UCSD-AML1 (cell line): ENCODE results near the gene USP11.
A peak's percentile ranks its signal among the peaks of the same experiment; 100 is the strongest.

Experiments
- DNase-seq: peaks from one replicate; lab custom pipeline; 2025; ENCODE audit not compliant: unreplicated experiment; lab: John Stamatoyannopoulos, UW

The USP11 gene

DNA sequence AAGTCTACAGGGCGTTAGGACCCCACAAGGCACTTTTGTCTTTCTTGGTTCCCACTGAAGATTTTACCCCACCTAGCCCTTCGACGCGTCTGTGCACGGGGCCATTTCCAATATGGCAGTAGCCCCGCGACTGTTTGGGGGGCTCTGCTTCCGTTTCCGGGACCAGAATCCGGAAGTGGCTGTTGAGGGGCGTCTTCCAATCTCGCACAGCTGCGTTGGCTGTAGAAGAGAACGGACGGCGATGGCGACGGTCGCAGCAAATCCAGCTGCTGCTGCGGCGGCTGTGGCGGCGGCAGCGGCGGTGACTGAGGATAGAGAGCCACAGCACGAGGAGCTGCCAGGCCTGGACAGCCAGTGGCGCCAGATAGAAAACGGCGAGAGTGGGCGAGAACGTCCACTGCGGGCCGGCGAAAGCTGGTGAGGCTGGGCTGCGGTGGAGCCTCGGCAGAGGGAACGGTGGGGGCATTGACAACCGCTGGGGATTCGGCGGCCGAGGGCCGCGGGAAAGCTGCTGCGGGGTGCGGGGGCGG, at the start of gene USP11:
USP11 (plus strand) TSS at position 207 of the 530 bp plus-strand sequence; CDS start at position 242, 35 bp downstream.
- peak; percentile 51 for DNase-seq

GRCh38 chrX:47184486-47184885, 48.3 kb upstream of the USP11 start:
- DNase-seq: no peak

- no peak for DNase-seq
Measured at GRCh38 chrX:47185241-47185640, 47.6 kb upstream of the USP11 start.

DNA sequence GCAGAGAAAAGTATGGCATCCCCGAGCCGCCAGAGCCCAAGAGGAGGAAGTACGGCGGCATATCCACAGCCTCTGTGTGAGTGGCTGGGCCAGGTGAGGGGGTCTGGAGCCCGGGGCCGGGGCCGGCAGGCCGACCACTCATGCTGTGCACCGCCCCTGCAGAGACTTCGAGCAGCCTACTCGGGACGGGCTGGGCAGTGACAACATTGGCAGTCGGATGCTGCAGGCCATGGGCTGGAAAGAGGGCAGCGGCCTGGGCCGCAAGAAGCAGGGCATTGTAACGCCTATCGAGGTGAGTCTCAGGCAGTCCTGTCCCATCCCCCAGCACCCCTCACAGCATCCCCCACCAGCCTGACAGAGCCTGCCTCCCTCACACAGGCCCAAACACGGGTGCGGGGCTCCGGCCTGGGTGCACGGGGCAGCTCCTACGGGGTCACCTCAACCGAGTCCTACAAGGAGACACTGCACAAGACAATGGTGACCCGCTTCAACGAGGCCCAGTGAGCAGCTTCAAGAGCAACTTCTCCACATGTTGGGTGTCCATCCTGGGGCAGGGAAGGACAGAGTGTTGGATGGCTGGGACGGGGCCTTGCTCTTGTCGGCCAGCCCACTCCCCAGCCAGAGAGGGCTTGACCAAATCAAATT, 46.6 kb upstream of the USP11 start:
- no peak for DNase-seq

DNA sequence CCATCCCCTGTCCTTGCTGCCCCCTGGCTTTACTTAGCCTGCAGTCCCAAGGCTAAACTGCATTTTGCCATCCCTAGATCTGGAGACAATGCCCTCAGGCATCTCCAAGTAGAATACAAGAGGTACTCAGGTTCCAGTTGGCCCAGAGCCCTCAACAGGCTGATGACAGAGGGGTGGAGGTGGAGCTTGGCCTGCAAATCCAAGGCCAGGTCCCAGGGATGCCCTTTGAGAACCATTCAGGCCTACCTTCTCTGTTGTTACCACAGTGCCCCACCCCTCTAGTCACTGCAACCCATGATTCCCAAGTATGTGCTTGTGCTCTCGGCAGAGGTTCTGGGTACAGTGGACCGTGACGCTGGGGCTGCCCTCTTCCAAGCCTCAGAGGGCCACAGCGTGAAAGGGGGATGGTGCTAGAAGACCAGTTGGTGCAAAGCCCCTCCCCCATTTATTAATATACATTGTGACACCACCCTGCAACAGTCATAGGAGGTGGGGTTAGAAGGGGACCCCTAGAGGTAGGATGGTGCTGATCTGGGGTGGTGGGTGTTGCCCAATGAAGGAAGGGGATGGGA, 45.6 kb upstream of the USP11 start:
- DNase-seq: no peak

- no peak for DNase-seq
Measured at GRCh38 chrX:47189906-47190305, 42.9 kb upstream of the USP11 start.

DNA sequence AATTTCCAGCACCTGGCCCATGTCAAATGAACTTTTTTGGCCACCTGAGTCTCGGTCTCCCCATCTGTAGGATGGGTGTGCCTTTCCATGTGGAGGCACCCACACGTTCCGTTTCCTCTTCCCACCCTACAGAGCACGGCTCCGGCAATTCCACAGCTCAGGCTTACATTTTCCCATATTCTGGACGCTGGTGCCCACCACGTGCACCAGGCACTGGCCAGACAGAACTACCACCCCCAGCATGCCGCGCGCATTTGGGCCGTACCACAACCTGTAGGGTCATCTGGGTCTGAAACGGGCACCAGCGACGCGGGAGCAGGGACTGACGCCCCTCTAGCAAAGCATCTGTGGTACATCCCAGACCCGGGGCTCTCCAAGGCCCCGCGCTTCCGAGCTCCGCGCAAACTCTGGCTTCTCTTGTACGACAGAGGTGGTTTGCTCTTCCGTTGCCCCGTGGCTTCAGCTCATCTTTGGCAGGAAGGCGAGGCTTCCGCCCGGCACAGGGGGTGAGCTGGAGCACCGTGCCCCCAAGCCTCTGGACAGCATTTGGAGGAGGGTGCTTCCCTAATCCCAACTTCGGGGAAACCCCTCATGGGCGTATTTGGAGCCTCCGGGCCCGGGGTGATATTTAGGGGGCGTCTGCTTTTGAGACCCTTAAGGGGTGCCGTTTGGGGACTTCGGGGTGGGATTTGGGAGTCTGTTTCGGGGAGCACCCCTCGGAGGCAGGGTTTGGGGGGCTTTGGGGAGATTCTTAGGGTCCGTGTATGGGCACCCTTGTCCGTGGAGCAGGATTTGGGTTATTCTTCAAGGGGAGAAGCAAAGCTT, 42.2 kb upstream of the USP11 start:
- peak; percentile 84 for DNase-seq

GRCh38 chrX:47191331-47191730, 41.5 kb upstream of the USP11 start:
- peak; percentile 32 for DNase-seq

DNA sequence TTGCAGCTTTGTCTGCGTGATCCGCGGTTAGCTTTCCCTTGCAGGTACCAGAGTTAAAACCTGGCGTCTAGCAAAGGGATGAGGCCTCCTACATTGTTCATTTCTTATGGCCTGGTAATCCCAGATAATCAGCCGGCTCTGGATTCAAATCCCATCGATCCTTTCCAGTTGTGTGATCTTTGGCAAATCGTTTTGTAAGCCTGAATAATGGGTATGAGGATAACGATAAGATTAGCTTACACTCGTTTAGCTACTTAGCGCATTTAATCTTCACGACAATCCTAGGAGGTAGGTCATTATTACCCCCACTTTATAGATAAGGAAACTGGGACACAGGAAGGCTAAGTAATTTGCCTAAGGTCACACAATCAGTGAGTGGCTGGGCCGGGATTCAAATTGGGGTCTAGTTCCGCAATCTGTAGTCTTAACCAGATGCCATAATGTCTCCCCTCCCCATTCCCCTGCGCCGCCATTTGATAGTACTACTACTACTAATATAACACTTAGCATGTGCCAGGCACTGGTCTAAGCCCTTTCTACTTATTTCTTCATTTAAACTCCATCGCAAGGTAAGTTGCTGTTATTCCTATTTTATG, 40.9 kb upstream of the USP11 start:
- DNase-seq: no peak

DNA sequence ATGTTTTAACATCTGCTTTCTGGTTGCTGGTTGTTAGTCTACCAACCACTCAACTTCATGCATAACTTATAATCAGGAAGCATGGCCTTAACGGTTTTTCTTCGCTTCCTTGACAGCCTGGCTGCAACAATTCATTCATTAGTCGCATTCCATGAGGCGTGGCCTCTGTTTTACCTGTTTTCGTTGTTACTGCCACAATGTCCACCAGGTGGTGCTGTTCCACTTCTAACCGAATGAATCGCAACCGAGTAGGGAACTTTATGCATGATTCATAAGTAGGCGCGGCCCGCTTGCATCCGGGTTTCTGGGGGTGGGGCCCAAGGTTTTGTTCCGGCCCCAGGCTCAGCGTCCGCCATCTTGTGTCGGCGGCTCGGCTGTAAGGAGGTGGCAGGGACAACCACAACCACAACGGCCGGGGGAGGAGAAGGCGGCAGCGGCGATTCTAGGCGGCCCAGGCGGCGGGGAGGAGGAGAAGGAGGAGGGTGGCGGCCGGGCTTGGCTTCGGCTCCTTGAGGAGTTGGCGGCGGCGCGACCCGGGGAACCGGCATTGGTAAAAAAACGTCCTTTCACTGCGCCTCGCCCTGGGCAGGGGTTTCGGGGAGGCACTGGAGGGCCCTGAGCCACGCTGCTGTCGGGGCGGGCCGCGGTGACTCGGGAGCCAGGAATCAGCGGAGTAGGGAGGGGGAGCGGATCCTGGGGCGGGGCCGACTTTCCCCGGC, 39.2 kb upstream of the USP11 start, which contains the start of gene UBA1:
UBA1 (plus strand) TSS at position 355 of the 719 bp plus-strand sequence. CDS start 4,974 bp downstream, outside the sequence.
- DNase-seq: peak; percentile 96

DNA sequence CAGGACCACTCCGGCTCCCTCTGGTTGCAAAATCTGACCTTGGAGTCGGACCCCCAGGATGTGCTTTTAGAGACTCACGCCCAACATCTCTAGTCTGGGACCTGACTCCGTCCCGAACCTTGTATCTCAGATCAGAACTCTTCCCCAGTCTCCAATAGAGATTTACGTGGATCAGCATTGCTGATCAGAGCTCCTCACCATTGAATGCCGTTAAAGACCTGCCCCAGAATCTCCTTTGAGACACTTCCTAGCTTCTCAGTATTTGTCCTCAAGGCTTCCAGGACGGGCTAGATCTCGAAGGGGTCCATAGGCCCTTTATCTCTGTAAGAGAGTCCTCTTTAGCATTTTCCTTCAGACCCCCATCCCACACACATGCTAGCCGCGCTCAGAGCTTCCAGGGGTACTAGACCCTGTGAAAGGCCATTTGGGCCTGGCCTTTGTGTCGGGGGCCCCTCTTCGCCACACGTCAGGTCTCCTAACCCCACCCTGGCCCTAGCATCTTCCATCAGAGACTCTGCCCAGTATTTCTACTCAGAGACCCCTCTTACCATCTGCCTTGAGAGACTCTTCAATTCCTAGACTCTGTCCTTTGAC, 38.5 kb upstream of the USP11 start:
- DNase-seq: no peak

GRCh38 chrX:47196098-47196497, 36.7 kb upstream of the USP11 start:
- DNase-seq: no peak

- no peak for DNase-seq
Measured at GRCh38 chrX:47197526-47197925, 35.3 kb upstream of the USP11 start.

DNA sequence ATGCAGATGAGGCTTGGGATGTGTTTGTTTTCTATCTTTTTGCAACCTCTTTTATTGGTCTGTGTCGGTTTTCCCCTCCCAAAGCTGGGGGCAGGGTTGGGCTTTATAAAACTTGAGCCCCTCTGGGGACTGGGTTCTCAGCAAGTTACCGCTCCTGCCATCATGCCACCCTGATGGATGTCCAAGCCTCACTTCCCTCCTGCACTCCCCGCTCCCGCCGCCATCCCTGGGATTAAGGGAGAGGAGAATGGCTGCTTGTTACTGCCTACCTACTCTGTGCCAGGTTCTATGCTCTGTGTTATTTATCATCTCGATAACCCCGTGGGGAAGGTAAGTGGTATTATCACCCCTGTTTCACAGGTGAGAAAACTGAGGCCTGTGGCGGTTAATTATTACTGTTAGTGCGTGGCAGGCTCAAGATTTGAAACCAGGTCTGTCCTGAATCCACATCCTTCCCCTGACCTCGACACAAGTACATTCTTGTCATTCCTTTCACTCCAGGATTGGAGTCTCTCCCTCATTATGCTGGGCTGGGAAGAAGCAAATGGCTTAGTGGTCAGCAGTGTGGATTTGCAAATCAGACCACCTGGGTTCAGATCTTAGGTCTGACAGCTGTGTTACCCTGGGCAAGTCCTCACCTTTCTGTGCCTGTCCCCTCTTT, 34.7 kb upstream of the USP11 start:
- DNase-seq: no peak

DNA sequence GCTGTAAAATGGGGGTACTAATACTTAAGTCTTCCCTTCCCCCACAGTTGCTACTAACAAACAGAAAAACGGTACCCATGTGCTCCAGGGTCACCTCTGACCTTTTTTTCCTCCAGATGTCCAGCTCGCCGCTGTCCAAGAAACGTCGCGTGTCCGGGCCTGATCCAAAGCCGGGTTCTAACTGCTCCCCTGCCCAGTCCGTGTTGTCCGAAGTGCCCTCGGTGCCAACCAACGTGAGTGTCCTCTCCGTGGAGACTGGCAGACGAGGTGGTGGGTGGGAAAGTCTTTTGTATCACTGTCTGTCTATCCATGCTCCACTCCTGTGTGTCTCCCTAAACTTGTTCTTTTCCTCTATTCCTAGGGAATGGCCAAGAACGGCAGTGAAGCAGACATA, 34.1 kb upstream of the USP11 start:
- DNase-seq: no peak

- DNase-seq: no peak
Measured at GRCh38 chrX:47199286-47199685, 33.5 kb upstream of the USP11 start.

GRCh38 chrX:47200385-47201150, 32.2 kb upstream of the USP11 start:
- DNase-seq: no peak

DNA sequence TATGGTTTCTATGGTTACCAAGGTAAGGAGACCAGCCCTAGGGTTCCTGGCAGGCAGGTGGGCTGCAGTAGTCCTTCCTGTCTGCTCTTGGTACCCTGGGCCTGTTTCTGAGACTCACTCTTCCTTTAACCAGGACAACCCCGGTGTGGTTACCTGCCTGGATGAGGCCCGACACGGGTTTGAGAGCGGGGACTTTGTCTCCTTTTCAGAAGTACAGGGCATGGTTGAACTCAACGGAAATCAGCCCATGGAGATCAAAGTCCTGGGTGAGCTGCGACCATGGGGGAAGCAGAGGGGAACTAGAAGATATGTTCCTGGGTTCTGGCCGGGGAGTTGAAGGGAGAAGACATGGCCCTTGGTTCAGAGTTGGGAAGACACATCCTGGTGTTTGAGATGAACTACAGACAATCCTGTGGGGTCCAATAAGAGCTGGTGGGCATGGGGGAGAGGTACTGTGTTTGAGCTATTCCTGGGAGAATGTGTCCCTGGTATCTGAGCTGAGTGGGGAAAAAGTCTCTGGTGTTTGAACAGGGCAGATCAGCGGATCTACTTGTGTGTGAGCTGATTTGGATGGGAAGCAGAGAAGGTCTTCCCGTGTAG, 31.4 kb upstream of the USP11 start:
- no peak for DNase-seq

- DNase-seq: no peak
Measured at GRCh38 chrX:47202316-47202715, 30.5 kb upstream of the USP11 start.
